ENCODE results near the gene BTG2. TPM values are rescaled to one million over a fixed set of nuclear protein-coding genes. Genes with fewer than 3 reads are reported as not detected.

BTG2 gene, protein sequence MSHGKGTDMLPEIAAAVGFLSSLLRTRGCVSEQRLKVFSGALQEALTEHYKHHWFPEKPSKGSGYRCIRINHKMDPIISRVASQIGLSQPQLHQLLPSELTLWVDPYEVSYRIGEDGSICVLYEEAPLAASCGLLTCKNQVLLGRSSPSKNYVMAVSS
- total RNA-seq, result 24.6 and 46.8 TPM in 2 replicates

DNA sequence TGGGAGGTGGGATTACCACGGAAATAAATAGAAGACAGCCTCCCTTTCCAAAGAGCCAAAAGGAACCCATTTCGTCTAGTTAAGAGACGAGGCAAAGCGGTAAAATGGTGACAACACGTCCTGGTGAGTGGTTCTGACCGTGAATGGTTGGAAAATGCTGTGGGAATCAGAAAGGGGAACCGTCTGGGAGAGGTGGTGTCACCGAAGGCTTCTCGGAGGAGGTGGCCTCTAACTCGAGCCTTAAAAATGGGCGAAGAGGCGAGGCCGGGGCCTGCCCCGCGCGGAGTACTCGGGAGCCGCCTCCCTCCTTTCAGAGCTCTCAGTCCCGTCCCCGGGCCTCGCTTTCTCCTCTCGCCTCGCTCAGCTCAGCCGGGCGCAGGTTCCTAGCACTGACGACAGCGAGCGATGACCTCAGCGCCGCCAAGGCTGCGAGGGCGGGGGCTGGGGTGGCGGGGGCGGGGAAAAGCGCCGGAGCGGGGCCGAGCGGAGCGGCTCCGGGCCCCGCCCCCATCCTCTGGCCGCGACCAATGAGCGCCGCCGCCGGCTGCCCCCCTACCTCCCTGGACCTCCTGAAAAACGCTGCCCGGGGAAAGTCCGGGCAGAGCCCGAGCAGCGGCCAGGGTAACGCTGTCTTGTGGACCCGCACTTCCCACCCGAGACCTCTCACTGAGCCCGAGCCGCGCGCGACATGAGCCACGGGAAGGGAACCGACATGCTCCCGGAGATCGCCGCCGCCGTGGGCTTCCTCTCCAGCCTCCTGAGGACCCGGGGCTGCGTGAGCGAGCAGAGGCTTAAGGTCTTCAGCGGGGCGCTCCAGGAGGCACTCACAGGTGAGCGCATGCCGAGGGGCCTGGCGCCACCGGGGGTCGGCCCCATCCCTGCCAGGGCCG, at the start of gene BTG2:
BTG2 (plus strand) TSS at position 601 of the 890 bp plus-strand sequence; CDS start at position 689, 88 bp downstream.

DNA sequence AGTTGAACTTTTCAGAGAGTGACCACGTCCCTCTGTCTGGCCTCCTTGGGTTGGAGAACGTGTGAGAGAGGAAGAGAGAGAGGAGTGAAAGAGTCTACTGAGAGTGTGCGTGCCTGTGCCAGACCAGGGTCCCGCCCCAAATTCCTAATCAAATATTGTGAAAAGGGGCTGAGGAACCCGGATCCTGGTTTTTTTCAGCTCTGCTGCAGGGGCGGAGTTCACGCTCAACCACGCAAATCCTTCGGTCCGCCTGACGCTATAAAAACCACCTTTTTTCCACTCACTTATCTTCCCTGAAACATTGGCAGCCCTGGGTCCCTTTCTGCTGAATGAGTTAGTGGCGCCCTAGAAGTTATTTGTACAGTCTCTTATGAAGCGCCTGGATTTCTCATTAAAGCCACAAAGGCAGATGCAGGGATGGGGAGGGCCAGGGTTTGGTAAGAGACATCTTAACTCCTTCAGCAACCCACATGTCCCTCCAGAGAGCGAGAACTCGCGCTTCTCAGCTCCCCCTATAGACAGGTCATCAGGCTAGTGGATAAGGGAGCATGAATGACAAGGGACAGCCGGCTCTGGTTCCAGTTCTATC, 45.8 kb downstream of the BTG2 start, which contains the start of gene FMOD:
FMOD (minus strand) TSS at position 86 of the 589 bp plus-strand sequence. CDS start 2,852 bp downstream, outside the sequence.

Other genes starting within 250 kb of the BTG2 start
- gene MYOG, start 219.5 kb upstream of the BTG2 start, total RNA-seq, result not detected in 2 replicates
- not detected in 2 replicates for gene ADORA1, start 177.8 kb upstream of the BTG2 start, total RNA-seq
- not detected in 2 replicates for gene MYBPH, start 129.7 kb upstream of the BTG2 start, total RNA-seq
- under 0.01 and 3.1 TPM in 2 replicates for gene CHI3L1, start 118.8 kb upstream of the BTG2 start, total RNA-seq
- gene CHIT1, start 75.8 kb upstream of the BTG2 start, total RNA-seq, result under 0.01 TPM in 2 replicates
- 0.28 TPM in 1 of 2 replicates, not detected in the other for gene FMOD, start 45.6 kb downstream of the BTG2 start, total RNA-seq
- not detected in 2 replicates for gene PRELP, start 170.3 kb downstream of the BTG2 start, total RNA-seq
- not detected in 2 replicates for gene OPTC, start 188.6 kb downstream of the BTG2 start, total RNA-seq

Data from nasal cavity respiratory epithelium epithelial cell of viscerocranial mucosa (primary cell).